ENCODE data around the gene SRD5A2. TPM values are rescaled to one million over a fixed set of nuclear protein-coding genes. Genes with fewer than 3 reads are reported as not detected.
A peak's percentile ranks its signal among the peaks of the same experiment; 100 is the strongest.

The SRD5A2 gene
- total RNA-seq, 3 donors from 2014 or later = not detected

GRCh38 chr2:31524592-31524991 is 56.1 kb downstream of the SRD5A2 start:
- TF ChIP-seq CTCF (IDR thresholded peaks at IDR 0.05) = no peak
- H3K9me3 ChIP-seq = no peaks in the 10 kb centered on the region
- intact Hi-C loops (cut with DNase I, micrococcal nuclease) = no loop called here
- H3K4me1 ChIP-seq (ENCODE audit: low read depth) = no peaks in the 10 kb centered on the region
- DNase-seq (no peak), ATAC-seq (no peak)
- H3K4me3 ChIP-seq = no peak overlapping the region
- no peaks in the 10 kb centered on the region for H3K36me3 ChIP-seq (ENCODE audit: low read depth)

- H3K9me3 ChIP-seq = no peaks in the 10 kb centered on the region
- H3K4me3 ChIP-seq = no peak overlapping the region
- H3K36me3 ChIP-seq (ENCODE audit: low read depth) = no peaks in the 10 kb centered on the region
- intact Hi-C loops (cut with DNase I, micrococcal nuclease) = no loop called here
- ATAC-seq = peak; percentile 72
- DNase-seq = peak in 1 of 3 donors; percentile 86
- no peaks in the 10 kb centered on the region for H3K4me1 ChIP-seq (ENCODE audit: low read depth)
- TF ChIP-seq CTCF (IDR thresholded peaks at IDR 0.05) = peak; percentile 62
Observed at GRCh38 chr2:31523871-31524492, 56.8 kb downstream of the SRD5A2 start.

GRCh38 chr2:31522786-31523185 is 58.0 kb downstream of the SRD5A2 start:
- no peak for DNase-seq
- Histone ChIP-seq H3K4me1 (ENCODE audit: low read depth) (no peaks in the 10 kb centered on the region), H3K4me3 (no peak overlapping the region), H3K9me3 (no peaks in the 10 kb centered on the region), H3K36me3 (ENCODE audit: low read depth) (no peaks in the 10 kb centered on the region)
- intact Hi-C loops (cut with DNase I, micrococcal nuclease) = no loop called here
- no peak for TF ChIP-seq CTCF (IDR thresholded peaks at IDR 0.05)
- ATAC-seq = no peak

- Histone ChIP-seq H3K4me3 (no peak overlapping the region), H3K4me1 (ENCODE audit: low read depth) (no peaks in the 10 kb centered on the region), H3K36me3 (ENCODE audit: low read depth) (no peaks in the 10 kb centered on the region), H3K9me3 (no peaks in the 10 kb centered on the region)
- intact Hi-C loops (cut with DNase I, micrococcal nuclease) = no loop called here
- TF ChIP-seq CTCF (IDR thresholded peaks at IDR 0.05) = no peak
- ATAC-seq (no peak), DNase-seq (no peak)
Observed at GRCh38 chr2:31517442-31518203, 63.1 kb downstream of the SRD5A2 start.

- ATAC-seq (no peak), DNase-seq (no peak)
- intact Hi-C loops (cut with DNase I, micrococcal nuclease) = no loop called here
- H3K4me3 ChIP-seq = no peak overlapping the region
- no peaks in the 10 kb centered on the region for H3K36me3 ChIP-seq (ENCODE audit: low read depth)
- TF ChIP-seq CTCF (IDR thresholded peaks at IDR 0.05) = no peak
- no peaks in the 10 kb centered on the region for H3K9me3 ChIP-seq
- H3K4me1 ChIP-seq (ENCODE audit: low read depth) = no peaks in the 10 kb centered on the region
Observed at GRCh38 chr2:31515586-31515985, 65.2 kb downstream of the SRD5A2 start.
